Nephron progenitor cell (in vitro differentiated cells): Measurements from ENCODE around the gene INPP5D.

Experiments
- DNase-seq: peaks from one replicate; pipeline ENCODE4 v3.0.0; 2021
- H3K27ac Mint-ChIP-seq: 2 replicates; pipeline ENCODE4 v1.8.0; 2021; ENCODE audit warnings: mild to moderate bottlenecking, moderate library complexity, mixed read lengths
- H3K27me3 Mint-ChIP-seq: 2 replicates; pipeline ENCODE4 v1.8.0; 2021; ENCODE audit warnings: mild to moderate bottlenecking, low read depth, mixed read lengths; ENCODE audit not compliant: poor library complexity
- H3K36me3 Mint-ChIP-seq: 2 replicates; pipeline ENCODE4 v1.8.0; 2021; ENCODE audit warnings: low read depth, mixed read lengths
- H3K4me1 Mint-ChIP-seq: 2 replicates; pipeline ENCODE4 v1.8.0; 2021; ENCODE audit warnings: mixed read lengths
- H3K4me3 Mint-ChIP-seq: 2 replicates; pipeline ENCODE4 v1.8.0; 2021; ENCODE audit warnings: mild to moderate bottlenecking, moderate library complexity, mixed read lengths
- H3K9me3 Mint-ChIP-seq: 2 replicates; pipeline ENCODE4 v1.8.0; 2021; ENCODE audit warnings: mild to moderate bottlenecking, moderate library complexity, mixed read lengths
- CTCF ChIP-seq: fragments of 200-600 bp; sonication (generic); IDR thresholded peaks from 2 replicates; pipeline ENCODE4 v1.5.0; 2021; ENCODE audit warnings: antibody characterized with exemption

Gene INPP5D

GRCh38 chr2:233146194-233146593 lies 86.1 kb downstream of the INPP5D start:
- no peak for DNase-seq
- H3K4me1 Mint-ChIP-seq = peaks cover 22% of the 10 kb centered on the region
- no peaks in the 10 kb centered on the region for H3K36me3 Mint-ChIP-seq
- H3K27me3 Mint-ChIP-seq = peaks cover 21% of the 10 kb centered on the region
- H3K27ac Mint-ChIP-seq = no peak overlapping the region
- no peak for TF ChIP-seq CTCF
- no peak overlapping the region for H3K4me3 Mint-ChIP-seq
- peaks cover 8% of the 10 kb centered on the region for H3K9me3 Mint-ChIP-seq

- no peak overlapping the region for H3K4me3 Mint-ChIP-seq
- no peak for DNase-seq
- TF ChIP-seq CTCF = no peak
- H3K4me1 Mint-ChIP-seq = peaks cover 22% of the 10 kb centered on the region
- peaks cover 8% of the 10 kb centered on the region for H3K9me3 Mint-ChIP-seq
- peak overlapping the region; percentile 56 for H3K27ac Mint-ChIP-seq
- H3K36me3 Mint-ChIP-seq = no peaks in the 10 kb centered on the region
- H3K27me3 Mint-ChIP-seq = peaks cover 17% of the 10 kb centered on the region
These were observed 87.1 kb downstream of the INPP5D start for GRCh38 chr2:233147136-233147828.

DNA sequence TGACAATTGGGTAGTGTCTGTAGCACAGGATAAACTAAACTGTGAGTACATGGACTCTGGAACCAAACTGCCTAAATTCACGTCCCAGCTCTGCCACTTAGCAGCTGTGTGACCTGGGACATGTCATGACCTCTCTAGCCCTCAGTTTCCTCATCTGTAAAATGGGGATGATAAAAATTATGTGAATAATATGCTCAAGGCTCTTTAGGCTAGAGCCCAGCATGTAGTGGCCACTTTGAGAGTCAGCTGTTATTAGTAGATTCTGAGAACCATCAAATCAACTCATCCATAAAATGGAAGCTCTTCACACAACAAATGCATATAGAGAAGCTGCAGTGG lies 87.7 kb downstream of the INPP5D start:
- Mint-ChIP-seq H3K27me3 (peaks cover 17% of the 10 kb centered on the region), H3K36me3 (no peaks in the 10 kb centered on the region), H3K4me3 (no peak overlapping the region), H3K4me1 (peaks cover 22% of the 10 kb centered on the region), H3K27ac (peak overlapping the region; percentile 56), H3K9me3 (peaks cover 8% of the 10 kb centered on the region)
- DNase-seq = no peak
- TF ChIP-seq CTCF = no peak

DNA sequence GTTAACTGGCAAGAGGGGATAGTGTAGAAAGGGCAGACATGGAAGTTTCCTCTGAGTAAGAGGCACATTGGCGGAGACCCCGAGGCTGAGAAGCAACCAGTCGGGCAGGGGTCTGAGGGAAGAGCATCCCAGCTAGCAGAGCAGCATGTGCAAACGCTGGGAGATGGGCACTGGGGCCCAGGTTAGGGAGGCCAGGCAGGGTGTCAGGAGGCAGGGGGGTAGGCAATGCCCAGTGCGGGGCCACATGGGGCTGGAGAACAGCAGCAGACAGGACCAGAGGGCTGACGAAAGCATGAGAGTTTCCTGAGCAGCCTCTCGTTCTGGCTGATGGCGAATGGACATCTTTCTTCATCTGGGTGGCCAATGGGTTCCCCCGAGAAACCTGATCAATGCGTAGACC lies 88.2 kb downstream of the INPP5D start:
- Mint-ChIP-seq H3K4me3 (no peak overlapping the region), H3K9me3 (peaks cover 8% of the 10 kb centered on the region), H3K4me1 (peaks cover 22% of the 10 kb centered on the region), H3K36me3 (no peaks in the 10 kb centered on the region), H3K27ac (peak overlapping the region; percentile 15), H3K27me3 (peaks cover 17% of the 10 kb centered on the region)
- TF ChIP-seq CTCF = no peak
- DNase-seq = no peak

DNA sequence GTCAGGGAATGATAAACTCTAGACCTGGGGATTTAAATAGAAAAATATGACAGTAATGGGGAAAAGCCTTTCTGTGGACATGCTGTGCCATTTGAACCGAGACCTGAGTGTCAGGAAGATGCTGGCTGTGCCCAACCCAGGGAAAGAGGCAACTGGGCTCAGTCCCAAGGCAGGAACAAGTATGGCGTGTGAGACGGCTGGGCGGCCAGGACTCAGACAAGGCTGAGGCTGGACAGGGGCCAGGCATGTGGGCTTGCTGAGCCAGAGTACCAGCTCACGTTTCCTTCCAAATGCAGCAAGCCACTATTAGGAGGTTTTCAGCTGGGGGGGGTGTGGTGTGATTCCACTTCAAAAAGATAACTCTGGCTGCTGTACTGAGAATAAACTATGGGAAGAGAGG lies 92.4 kb downstream of the INPP5D start:
- Mint-ChIP-seq H3K9me3 (no peaks in the 10 kb centered on the region), H3K27ac (no peak overlapping the region), H3K4me1 (peaks cover 9% of the 10 kb centered on the region), H3K27me3 (peaks cover 12% of the 10 kb centered on the region), H3K4me3 (no peak overlapping the region), H3K36me3 (no peaks in the 10 kb centered on the region)
- no peak for DNase-seq
- no peak for TF ChIP-seq CTCF

- no peaks in the 10 kb centered on the region for H3K36me3 Mint-ChIP-seq
- peaks cover 1% of the 10 kb centered on the region for H3K4me1 Mint-ChIP-seq
- no peaks in the 10 kb centered on the region for H3K9me3 Mint-ChIP-seq
- H3K27me3 Mint-ChIP-seq = peaks cover 11% of the 10 kb centered on the region
- no peak for DNase-seq
- no peak overlapping the region for H3K27ac Mint-ChIP-seq
- no peak for TF ChIP-seq CTCF
- no peak overlapping the region for H3K4me3 Mint-ChIP-seq
These were observed 93.1 kb downstream of the INPP5D start for GRCh38 chr2:233153146-233153798.
